GM19240 (cell line): ENCODE data around the gene HCRT.
"Not testable (repeated sequence)": the region's sequence is repeated elsewhere in the genome, so short reads cannot be mapped to it uniquely, and the experiment has no call there.

Source experiments
- DNase-seq: peaks from one replicate; pipeline ENCODE4 v3.0.0; 2011; ENCODE audit warnings: low spot score; ENCODE audit not compliant: insufficient read length

The HCRT gene

GRCh38 chr17:42198897-42199296 lies 13.6 kb upstream of the HCRT start:
- DNase-seq: no peak

GRCh38 chr17:42197564-42198156 lies 12.4 kb upstream of the HCRT start:
- no peak for DNase-seq

- DNase-seq: peak; percentile 87
These were observed 9.0 kb upstream of the HCRT start, which contains the start of gene GHDC for GRCh38 chr17:42193969-42194899. Gene GHDC, minus strand, starts transcription at chr17:42194494. Its CDS starts 913 bp downstream, at chr17:42193581.

- DNase-seq: no peak
These were observed 8.1 kb upstream of the HCRT start for GRCh38 chr17:42193216-42193968.

GRCh38 chr17:42192189-42193126 lies 7.2 kb upstream of the HCRT start:
- no peak for DNase-seq

GRCh38 chr17:42191275-42191608 lies 6.0 kb upstream of the HCRT start:
- no peak for DNase-seq

GRCh38 chr17:42190491-42191274 lies 5.4 kb upstream of the HCRT start:
- DNase-seq: no peak

GRCh38 chr17:42189651-42189965 lies 4.4 kb upstream of the HCRT start:
- DNase-seq: no peak

GRCh38 chr17:42188749-42189650 lies 3.7 kb upstream of the HCRT start:
- DNase-seq: no peak

- DNase-seq: no peak
These were observed 2.6 kb upstream of the HCRT start for GRCh38 chr17:42187833-42188232.

- not testable (repeated sequence) for DNase-seq
These were observed 939 bp upstream of the HCRT start for GRCh38 chr17:42186191-42186590.

- no peak for DNase-seq
These were observed 324 bp upstream of the HCRT start for GRCh38 chr17:42185621-42185930.

GRCh38 chr17:42183741-42184711 lies 1.2 kb downstream of the HCRT start:
- peak; percentile 79 for DNase-seq

GRCh38 chr17:42182927-42183734 lies 2.1 kb downstream of the HCRT start:
- no peak for DNase-seq

GRCh38 chr17:42181851-42182207 lies 3.4 kb downstream of the HCRT start:
- no peak for DNase-seq

- DNase-seq: peak; percentile 86
These were observed 4.1 kb downstream of the HCRT start, which contains the start of gene KCNH4 for GRCh38 chr17:42180922-42181850. Gene KCNH4, minus strand, starts transcription at chr17:42181142. Its CDS starts 197 bp downstream, at chr17:42180945.
